ENCODE results near the gene WWC2. TPM values are rescaled to one million over a fixed set of nuclear protein-coding genes. Genes with fewer than 3 reads are reported as not detected.

The WWC2 gene
- total RNA-seq, 1 experiment from 2014 or later = 126 TPM

DNA sequence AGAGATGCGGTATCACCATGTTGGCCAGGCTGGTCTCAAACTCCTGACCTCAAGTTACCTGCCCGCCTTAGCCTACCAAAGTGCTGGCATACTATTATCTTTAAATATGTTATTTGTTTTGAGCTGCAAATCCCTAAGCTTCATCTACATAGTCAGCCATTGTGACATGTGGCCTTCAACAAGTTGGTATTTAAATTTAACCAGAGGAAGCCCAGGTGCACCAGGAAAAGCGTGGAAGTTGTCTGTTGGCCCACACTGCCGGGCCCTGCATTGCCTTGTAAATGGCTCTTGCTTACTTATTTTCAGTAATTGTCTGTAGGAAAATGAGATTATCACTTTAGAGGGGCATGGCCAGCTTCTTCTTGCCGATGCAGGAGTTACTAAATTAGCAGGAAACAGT lies 6.0 kb downstream of the WWC2 start:
- peak; percentile 79 for ATAC-seq
- POLR2A ChIA-PET = interaction anchor here (0.5 to 1.3 kb wide), 4 partner anchors 9 to 42 kb away, joined by 3 read pairs; no protein-coding TSS in a partner anchor
- no peak overlapping the region for H3K4me3 Mint-ChIP-seq
- peaks cover 73% of the 10 kb centered on the region for H3K4me1 Mint-ChIP-seq
- CTCF ChIA-PET = interaction anchor here (0.8 to 1.5 kb wide), 8 partner anchors 14 to 167 kb away, joined by 3 to 7 read pairs (median 4); no protein-coding TSS in a partner anchor
- H3K36me3 Mint-ChIP-seq = no peaks in the 10 kb centered on the region
- H3K27me3 Mint-ChIP-seq (ENCODE audit: low read depth) = no peaks in the 10 kb centered on the region
- DNase-seq (ENCODE audit: low spot score) = no peak
- TF ChIP-seq, protein P1, sequence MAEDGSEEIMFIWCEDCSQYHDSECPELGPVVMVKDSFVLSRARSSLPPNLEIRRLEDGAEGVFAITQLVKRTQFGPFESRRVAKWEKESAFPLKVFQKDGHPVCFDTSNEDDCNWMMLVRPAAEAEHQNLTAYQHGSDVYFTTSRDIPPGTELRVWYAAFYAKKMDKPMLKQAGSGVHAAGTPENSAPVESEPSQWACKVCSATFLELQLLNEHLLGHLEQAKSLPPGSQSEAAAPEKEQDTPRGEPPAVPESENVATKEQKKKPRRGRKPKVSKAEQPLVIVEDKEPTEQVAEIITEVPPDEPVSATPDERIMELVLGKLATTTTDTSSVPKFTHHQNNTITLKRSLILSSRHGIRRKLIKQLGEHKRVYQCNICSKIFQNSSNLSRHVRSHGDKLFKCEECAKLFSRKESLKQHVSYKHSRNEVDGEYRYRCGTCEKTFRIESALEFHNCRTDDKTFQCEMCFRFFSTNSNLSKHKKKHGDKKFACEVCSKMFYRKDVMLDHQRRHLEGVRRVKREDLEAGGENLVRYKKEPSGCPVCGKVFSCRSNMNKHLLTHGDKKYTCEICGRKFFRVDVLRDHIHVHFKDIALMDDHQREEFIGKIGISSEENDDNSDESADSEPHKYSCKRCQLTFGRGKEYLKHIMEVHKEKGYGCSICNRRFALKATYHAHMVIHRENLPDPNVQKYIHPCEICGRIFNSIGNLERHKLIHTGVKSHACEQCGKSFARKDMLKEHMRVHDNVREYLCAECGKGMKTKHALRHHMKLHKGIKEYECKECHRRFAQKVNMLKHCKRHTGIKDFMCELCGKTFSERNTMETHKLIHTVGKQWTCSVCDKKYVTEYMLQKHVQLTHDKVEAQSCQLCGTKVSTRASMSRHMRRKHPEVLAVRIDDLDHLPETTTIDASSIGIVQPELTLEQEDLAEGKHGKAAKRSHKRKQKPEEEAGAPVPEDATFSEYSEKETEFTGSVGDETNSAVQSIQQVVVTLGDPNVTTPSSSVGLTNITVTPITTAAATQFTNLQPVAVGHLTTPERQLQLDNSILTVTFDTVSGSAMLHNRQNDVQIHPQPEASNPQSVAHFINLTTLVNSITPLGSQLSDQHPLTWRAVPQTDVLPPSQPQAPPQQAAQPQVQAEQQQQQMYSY (CRISPR knock-in tag; IDR thresholded peaks at IDR 0.05) = no peak
- TF ChIP-seq HMGA2 (CRISPR knock-in tag; IDR thresholded peaks at IDR 0.05) (no peak), ELF4 (CRISPR knock-in tag; IDR thresholded peaks at IDR 0.05; ENCODE audit: low read depth) (no peak), OVOL2 (CRISPR knock-in tag; IDR thresholded peaks at IDR 0.05; ENCODE audit: borderline replicate concordance) (no peak), SMAD3 (CRISPR knock-in tag; IDR thresholded peaks at IDR 0.05; ENCODE audit: borderline replicate concordance) (no peak), MYBL2 (CRISPR knock-in tag; IDR thresholded peaks at IDR 0.05) (no peak), TEAD4 (CRISPR knock-in tag; IDR thresholded peaks at IDR 0.05) (no peak), ATF1 (CRISPR knock-in tag; IDR thresholded peaks at IDR 0.05) (no peak), ESRRA (CRISPR knock-in tag; IDR thresholded peaks at IDR 0.05; ENCODE audit: borderline replicate concordance) (no peak), SOX15 (CRISPR knock-in tag; IDR thresholded peaks at IDR 0.05) (no peak), ZBTB21 (CRISPR knock-in tag; IDR thresholded peaks at IDR 0.05; ENCODE audit: borderline replicate concordance) (no peak), ZNF121 (CRISPR knock-in tag; IDR thresholded peaks at IDR 0.05) (no peak), TEAD1 (CRISPR knock-in tag; IDR thresholded peaks at IDR 0.05) (no peak), MXD4 (CRISPR knock-in tag; IDR thresholded peaks at IDR 0.05; ENCODE audit: borderline replicate concordance) (no peak)
- TF ChIP-seq, protein P2, sequence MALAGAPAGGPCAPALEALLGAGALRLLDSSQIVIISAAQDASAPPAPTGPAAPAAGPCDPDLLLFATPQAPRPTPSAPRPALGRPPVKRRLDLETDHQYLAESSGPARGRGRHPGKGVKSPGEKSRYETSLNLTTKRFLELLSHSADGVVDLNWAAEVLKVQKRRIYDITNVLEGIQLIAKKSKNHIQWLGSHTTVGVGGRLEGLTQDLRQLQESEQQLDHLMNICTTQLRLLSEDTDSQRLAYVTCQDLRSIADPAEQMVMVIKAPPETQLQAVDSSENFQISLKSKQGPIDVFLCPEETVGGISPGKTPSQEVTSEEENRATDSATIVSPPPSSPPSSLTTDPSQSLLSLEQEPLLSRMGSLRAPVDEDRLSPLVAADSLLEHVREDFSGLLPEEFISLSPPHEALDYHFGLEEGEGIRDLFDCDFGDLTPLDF (CRISPR knock-in tag; IDR thresholded peaks at IDR 0.05) = no peak
- TF ChIP-seq, protein P3, sequence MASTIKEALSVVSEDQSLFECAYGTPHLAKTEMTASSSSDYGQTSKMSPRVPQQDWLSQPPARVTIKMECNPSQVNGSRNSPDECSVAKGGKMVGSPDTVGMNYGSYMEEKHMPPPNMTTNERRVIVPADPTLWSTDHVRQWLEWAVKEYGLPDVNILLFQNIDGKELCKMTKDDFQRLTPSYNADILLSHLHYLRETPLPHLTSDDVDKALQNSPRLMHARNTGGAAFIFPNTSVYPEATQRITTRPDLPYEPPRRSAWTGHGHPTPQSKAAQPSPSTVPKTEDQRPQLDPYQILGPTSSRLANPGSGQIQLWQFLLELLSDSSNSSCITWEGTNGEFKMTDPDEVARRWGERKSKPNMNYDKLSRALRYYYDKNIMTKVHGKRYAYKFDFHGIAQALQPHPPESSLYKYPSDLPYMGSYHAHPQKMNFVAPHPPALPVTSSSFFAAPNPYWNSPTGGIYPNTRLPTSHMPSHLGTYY (CRISPR knock-in tag; IDR thresholded peaks at IDR 0.05) = no peak
- TF ChIP-seq, protein P4, sequence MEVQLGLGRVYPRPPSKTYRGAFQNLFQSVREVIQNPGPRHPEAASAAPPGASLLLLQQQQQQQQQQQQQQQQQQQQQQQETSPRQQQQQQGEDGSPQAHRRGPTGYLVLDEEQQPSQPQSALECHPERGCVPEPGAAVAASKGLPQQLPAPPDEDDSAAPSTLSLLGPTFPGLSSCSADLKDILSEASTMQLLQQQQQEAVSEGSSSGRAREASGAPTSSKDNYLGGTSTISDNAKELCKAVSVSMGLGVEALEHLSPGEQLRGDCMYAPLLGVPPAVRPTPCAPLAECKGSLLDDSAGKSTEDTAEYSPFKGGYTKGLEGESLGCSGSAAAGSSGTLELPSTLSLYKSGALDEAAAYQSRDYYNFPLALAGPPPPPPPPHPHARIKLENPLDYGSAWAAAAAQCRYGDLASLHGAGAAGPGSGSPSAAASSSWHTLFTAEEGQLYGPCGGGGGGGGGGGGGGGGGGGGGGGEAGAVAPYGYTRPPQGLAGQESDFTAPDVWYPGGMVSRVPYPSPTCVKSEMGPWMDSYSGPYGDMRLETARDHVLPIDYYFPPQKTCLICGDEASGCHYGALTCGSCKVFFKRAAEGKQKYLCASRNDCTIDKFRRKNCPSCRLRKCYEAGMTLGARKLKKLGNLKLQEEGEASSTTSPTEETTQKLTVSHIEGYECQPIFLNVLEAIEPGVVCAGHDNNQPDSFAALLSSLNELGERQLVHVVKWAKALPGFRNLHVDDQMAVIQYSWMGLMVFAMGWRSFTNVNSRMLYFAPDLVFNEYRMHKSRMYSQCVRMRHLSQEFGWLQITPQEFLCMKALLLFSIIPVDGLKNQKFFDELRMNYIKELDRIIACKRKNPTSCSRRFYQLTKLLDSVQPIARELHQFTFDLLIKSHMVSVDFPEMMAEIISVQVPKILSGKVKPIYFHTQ (CRISPR knock-in tag; IDR thresholded peaks at IDR 0.05) = no peak
- TF ChIP-seq, protein P5, sequence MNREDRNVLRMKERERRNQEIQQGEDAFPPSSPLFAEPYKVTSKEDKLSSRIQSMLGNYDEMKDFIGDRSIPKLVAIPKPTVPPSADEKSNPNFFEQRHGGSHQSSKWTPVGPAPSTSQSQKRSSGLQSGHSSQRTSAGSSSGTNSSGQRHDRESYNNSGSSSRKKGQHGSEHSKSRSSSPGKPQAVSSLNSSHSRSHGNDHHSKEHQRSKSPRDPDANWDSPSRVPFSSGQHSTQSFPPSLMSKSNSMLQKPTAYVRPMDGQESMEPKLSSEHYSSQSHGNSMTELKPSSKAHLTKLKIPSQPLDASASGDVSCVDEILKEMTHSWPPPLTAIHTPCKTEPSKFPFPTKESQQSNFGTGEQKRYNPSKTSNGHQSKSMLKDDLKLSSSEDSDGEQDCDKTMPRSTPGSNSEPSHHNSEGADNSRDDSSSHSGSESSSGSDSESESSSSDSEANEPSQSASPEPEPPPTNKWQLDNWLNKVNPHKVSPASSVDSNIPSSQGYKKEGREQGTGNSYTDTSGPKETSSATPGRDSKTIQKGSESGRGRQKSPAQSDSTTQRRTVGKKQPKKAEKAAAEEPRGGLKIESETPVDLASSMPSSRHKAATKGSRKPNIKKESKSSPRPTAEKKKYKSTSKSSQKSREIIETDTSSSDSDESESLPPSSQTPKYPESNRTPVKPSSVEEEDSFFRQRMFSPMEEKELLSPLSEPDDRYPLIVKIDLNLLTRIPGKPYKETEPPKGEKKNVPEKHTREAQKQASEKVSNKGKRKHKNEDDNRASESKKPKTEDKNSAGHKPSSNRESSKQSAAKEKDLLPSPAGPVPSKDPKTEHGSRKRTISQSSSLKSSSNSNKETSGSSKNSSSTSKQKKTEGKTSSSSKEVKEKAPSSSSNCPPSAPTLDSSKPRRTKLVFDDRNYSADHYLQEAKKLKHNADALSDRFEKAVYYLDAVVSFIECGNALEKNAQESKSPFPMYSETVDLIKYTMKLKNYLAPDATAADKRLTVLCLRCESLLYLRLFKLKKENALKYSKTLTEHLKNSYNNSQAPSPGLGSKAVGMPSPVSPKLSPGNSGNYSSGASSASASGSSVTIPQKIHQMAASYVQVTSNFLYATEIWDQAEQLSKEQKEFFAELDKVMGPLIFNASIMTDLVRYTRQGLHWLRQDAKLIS (CRISPR knock-in tag; IDR thresholded peaks at IDR 0.05; ENCODE audit: borderline replicate concordance) = no peak
- H3K27ac Mint-ChIP-seq = peak overlapping the region; percentile 97
- H3K9me3 Mint-ChIP-seq = no peaks in the 10 kb centered on the region
